ENCODE results near the gene SPRED3.

The SPRED3 gene

DNA sequence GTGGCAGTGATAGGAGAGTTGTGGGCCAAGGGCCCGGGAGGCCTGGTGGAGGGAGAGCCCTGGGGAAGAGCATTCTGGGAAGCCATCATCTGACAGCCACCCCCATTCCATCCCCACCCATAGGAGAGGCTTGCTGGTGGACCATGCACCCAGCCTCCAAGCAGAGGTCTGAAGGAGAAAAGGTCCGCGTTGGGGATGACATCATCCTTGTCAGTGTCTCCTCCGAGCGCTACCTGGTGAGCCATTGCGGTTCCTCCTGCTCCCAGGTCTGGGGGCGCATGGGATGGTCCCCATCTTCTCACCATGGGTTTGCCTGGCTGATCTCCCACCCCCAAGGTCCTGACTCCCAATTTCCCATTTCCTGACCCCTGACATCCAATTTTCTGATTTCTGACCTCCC lies 55.5 kb downstream of the SPRED3 start:
- Histone ChIP-seq H3K4me2 (ENCODE audit: insufficient read depth, low read length) (no peak overlapping the region), H3K4me3 (ENCODE audit: low read depth in 1 of 2, low read length in 2 of 2) (no peak overlapping the region), H3K9me3 (ENCODE audit: insufficient read depth, low read length, severe bottlenecking) (no peaks in the 10 kb centered on the region), H3K27me3 (ENCODE audit: insufficient read depth, low read length, poor library complexity) (no peaks in the 10 kb centered on the region), H3K27ac (ENCODE audit: low read length) (no peak overlapping the region), H2AFZ (ENCODE audit: low read depth, low read length) (no peak overlapping the region), H4K20me1 (ENCODE audit: insufficient read depth, low read length) (peaks cover 4% of the 10 kb centered on the region; the same call in 1 of the 2 replicates), H3K9ac (ENCODE audit: low read depth, low read length) (no peak overlapping the region), H3K4me1 (ENCODE audit: insufficient read depth, low read length) (no peaks in the 10 kb centered on the region), H3K36me3 (ENCODE audit: insufficient read depth, low read length) (no peaks in the 10 kb centered on the region), H3K79me2 (ENCODE audit: insufficient read depth, low read length) (no peaks in the 10 kb centered on the region)
- no peak for ATAC-seq (ENCODE audit: insufficient read depth, low read depth)
- DNase-seq: no peak
- no peak for TF ChIP-seq EZH2 (IDR thresholded peaks at IDR 0.05; ENCODE audit: borderline replicate concordance, low read depth, low read length, severe bottlenecking)
- TF ChIP-seq, protein P1, sequence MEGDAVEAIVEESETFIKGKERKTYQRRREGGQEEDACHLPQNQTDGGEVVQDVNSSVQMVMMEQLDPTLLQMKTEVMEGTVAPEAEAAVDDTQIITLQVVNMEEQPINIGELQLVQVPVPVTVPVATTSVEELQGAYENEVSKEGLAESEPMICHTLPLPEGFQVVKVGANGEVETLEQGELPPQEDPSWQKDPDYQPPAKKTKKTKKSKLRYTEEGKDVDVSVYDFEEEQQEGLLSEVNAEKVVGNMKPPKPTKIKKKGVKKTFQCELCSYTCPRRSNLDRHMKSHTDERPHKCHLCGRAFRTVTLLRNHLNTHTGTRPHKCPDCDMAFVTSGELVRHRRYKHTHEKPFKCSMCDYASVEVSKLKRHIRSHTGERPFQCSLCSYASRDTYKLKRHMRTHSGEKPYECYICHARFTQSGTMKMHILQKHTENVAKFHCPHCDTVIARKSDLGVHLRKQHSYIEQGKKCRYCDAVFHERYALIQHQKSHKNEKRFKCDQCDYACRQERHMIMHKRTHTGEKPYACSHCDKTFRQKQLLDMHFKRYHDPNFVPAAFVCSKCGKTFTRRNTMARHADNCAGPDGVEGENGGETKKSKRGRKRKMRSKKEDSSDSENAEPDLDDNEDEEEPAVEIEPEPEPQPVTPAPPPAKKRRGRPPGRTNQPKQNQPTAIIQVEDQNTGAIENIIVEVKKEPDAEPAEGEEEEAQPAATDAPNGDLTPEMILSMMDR (IDR thresholded peaks at IDR 0.05; ENCODE audit: borderline replicate concordance, extremely low read depth, low read length, poor library complexity, severe bottlenecking): no peak

DNA sequence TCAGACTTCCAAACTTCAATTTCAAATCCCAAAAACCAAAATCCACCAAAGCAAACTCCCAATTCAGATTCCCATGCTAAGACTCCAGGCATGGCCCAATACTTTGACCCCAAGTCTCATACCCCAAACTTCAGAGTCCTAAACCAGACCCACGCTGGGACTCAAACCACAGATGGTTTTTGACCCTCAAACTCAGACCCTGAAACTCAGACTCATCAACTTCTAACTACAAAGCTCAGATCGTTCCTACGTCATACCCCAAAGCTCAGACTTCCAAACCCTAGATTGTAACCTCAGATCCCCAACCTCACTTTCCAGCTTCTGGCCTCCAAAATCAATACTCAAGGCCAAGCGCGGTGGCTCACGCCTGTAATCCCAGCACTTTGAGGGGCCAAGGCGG lies 56.9 kb downstream of the SPRED3 start:
- no peaks in the 10 kb centered on the region for H3K27me3 ChIP-seq (ENCODE audit: insufficient read depth, low read length, poor library complexity)
- ATAC-seq (ENCODE audit: insufficient read depth, low read depth) (no peak), DNase-seq (no peak)
- no peaks in the 10 kb centered on the region for H3K9me3 ChIP-seq (ENCODE audit: insufficient read depth, low read length, severe bottlenecking)
- no peaks in the 10 kb centered on the region for H3K36me3 ChIP-seq (ENCODE audit: insufficient read depth, low read length)
- H3K4me1 ChIP-seq (ENCODE audit: insufficient read depth, low read length): no peaks in the 10 kb centered on the region
- no peak for TF ChIP-seq EZH2 (IDR thresholded peaks at IDR 0.05; ENCODE audit: borderline replicate concordance, low read depth, low read length, severe bottlenecking)
- TF ChIP-seq, protein P1 (IDR thresholded peaks at IDR 0.05; ENCODE audit: borderline replicate concordance, extremely low read depth, low read length, poor library complexity, severe bottlenecking): no peak
- H3K27ac ChIP-seq (ENCODE audit: low read length): no peak overlapping the region
- no peak overlapping the region for H3K9ac ChIP-seq (ENCODE audit: low read depth, low read length)
- peaks cover 9% of the 10 kb centered on the region; the same call in 1 of the 2 replicates for H4K20me1 ChIP-seq (ENCODE audit: insufficient read depth, low read length)
- H3K4me3 ChIP-seq (ENCODE audit: low read depth in 1 of 2, low read length in 2 of 2): no peak overlapping the region
- H2AFZ ChIP-seq (ENCODE audit: low read depth, low read length): no peak overlapping the region
- H3K4me2 ChIP-seq (ENCODE audit: insufficient read depth, low read length): no peak overlapping the region
- H3K79me2 ChIP-seq (ENCODE audit: insufficient read depth, low read length): no peaks in the 10 kb centered on the region

DNA sequence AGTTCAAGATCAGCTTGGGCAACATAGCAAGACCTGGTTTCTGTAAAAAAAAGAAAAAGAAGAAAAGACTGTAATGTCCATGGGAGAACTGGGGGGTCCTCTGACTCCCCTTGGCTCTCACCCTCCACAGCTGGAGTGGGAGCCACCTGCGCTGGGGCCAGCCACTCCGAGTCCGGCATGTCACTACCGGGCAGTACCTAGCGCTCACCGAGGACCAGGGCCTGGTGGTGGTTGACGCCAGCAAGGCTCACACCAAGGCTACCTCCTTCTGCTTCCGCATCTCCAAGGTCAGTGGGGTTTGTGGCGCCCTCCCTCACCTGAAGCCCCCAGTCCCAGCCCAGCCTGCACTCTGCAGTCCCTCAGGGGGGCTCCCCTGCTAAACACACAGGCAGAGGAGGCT lies 59.7 kb downstream of the SPRED3 start:
- no peak overlapping the region for H3K4me3 ChIP-seq (ENCODE audit: low read depth in 1 of 2, low read length in 2 of 2)
- no peaks in the 10 kb centered on the region for H3K79me2 ChIP-seq (ENCODE audit: insufficient read depth, low read length)
- ATAC-seq (ENCODE audit: insufficient read depth, low read depth) (no peak), DNase-seq (no peak)
- no peak overlapping the region for H2AFZ ChIP-seq (ENCODE audit: low read depth, low read length)
- H3K27me3 ChIP-seq (ENCODE audit: insufficient read depth, low read length, poor library complexity): no peaks in the 10 kb centered on the region
- no peaks in the 10 kb centered on the region for H3K4me1 ChIP-seq (ENCODE audit: insufficient read depth, low read length)
- TF ChIP-seq, protein P1 (IDR thresholded peaks at IDR 0.05; ENCODE audit: borderline replicate concordance, extremely low read depth, low read length, poor library complexity, severe bottlenecking): no peak
- TF ChIP-seq EZH2 (IDR thresholded peaks at IDR 0.05; ENCODE audit: borderline replicate concordance, low read depth, low read length, severe bottlenecking): no peak
- no peak overlapping the region for H3K27ac ChIP-seq (ENCODE audit: low read length)
- H4K20me1 ChIP-seq (ENCODE audit: insufficient read depth, low read length): 0 out of 2 replicates have a peak, but pooled peaks cover 5% of the 10 kb centered on the region
- no peaks in the 10 kb centered on the region for H3K9me3 ChIP-seq (ENCODE audit: insufficient read depth, low read length, severe bottlenecking)
- H3K9ac ChIP-seq (ENCODE audit: low read depth, low read length): no peak overlapping the region
- H3K36me3 ChIP-seq (ENCODE audit: insufficient read depth, low read length): no peaks in the 10 kb centered on the region
- H3K4me2 ChIP-seq (ENCODE audit: insufficient read depth, low read length): no peak overlapping the region

Measured in DND-41 (cell line).